Mesothelial cell of epicardium (in vitro differentiated cells): ENCODE data around the gene PCSK9. TPM values are rescaled to one million over a fixed set of nuclear protein-coding genes. Genes with fewer than 3 reads are reported as not detected.
A peak's percentile ranks its signal among the peaks of the same experiment; 100 is the strongest.

Experiments
- DNase-seq, 2 experiments: peaks; one replicate each; pipeline ENCODE4 v3.0.0; 2021; ENCODE audit warnings: low spot score in 2 of 2; ENCODE audit not compliant: unreplicated experiment in 2 of 2
- H3K27ac Mint-ChIP-seq: 2 replicates; pipeline ENCODE4 v1.8.0; 2021; ENCODE audit warnings: mixed read lengths
- H3K27me3 Mint-ChIP-seq: 2 replicates; pipeline ENCODE4 v1.8.0; 2021; ENCODE audit warnings: low read depth, mixed read lengths
- H3K36me3 Mint-ChIP-seq: 2 replicates; pipeline ENCODE4 v1.8.0; 2021; ENCODE audit warnings: mixed read lengths
- H3K4me1 Mint-ChIP-seq: 2 replicates; pipeline ENCODE4 v1.8.0; 2021; ENCODE audit warnings: mixed read lengths
- H3K4me3 Mint-ChIP-seq: 2 replicates; pipeline ENCODE4 v1.8.0; 2021; ENCODE audit warnings: mild to moderate bottlenecking, moderate library complexity, mixed read lengths
- H3K9me3 Mint-ChIP-seq: 2 replicates; pipeline ENCODE4 v1.8.0; 2021; ENCODE audit warnings: mixed read lengths
- total RNA-seq: library from RNA; stranded (reverse); gene quantifications from 3 replicates; pipeline ENCODE4 v1.2.1, GENCODE V29; 2021
- TF ChIP-seq, protein P1 (sequence below): fragments of 200-600 bp; sonication (generic); IDR thresholded peaks from one replicate; pipeline ENCODE4 v1.5.0; 2021; ENCODE audit warnings: antibody characterized with exemption; ENCODE audit not compliant: unreplicated experiment

Gene PCSK9
- total RNA-seq, 1 donor from 2014 or later, result 1.6 TPM

DNA sequence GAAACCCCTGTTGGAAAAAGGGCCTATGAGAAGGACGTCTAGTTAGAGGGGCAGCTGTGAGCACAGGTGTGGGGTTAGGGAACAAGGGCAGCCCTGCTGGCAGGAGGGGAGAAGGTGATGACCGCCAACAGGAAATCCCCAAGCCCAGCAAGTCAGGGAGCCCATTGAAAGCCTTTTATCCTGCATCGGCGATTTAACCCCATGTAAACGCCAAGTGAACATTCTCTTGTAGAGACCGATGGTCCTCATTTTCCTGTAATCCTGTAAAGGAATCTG is 41.7 kb upstream of the PCSK9 start:
- Mint-ChIP-seq H3K36me3 (no peaks in the 10 kb centered on the region), H3K4me3 (peak overlapping the region; percentile 33), H3K27ac (no peak overlapping the region), H3K27me3 (peaks cover 39% of the 10 kb centered on the region), H3K4me1 (peaks cover 18% of the 10 kb centered on the region), H3K9me3 (no peaks in the 10 kb centered on the region)
- no peak for DNase-seq
- TF ChIP-seq, protein P1, sequence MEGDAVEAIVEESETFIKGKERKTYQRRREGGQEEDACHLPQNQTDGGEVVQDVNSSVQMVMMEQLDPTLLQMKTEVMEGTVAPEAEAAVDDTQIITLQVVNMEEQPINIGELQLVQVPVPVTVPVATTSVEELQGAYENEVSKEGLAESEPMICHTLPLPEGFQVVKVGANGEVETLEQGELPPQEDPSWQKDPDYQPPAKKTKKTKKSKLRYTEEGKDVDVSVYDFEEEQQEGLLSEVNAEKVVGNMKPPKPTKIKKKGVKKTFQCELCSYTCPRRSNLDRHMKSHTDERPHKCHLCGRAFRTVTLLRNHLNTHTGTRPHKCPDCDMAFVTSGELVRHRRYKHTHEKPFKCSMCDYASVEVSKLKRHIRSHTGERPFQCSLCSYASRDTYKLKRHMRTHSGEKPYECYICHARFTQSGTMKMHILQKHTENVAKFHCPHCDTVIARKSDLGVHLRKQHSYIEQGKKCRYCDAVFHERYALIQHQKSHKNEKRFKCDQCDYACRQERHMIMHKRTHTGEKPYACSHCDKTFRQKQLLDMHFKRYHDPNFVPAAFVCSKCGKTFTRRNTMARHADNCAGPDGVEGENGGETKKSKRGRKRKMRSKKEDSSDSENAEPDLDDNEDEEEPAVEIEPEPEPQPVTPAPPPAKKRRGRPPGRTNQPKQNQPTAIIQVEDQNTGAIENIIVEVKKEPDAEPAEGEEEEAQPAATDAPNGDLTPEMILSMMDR, result no peak

DNA sequence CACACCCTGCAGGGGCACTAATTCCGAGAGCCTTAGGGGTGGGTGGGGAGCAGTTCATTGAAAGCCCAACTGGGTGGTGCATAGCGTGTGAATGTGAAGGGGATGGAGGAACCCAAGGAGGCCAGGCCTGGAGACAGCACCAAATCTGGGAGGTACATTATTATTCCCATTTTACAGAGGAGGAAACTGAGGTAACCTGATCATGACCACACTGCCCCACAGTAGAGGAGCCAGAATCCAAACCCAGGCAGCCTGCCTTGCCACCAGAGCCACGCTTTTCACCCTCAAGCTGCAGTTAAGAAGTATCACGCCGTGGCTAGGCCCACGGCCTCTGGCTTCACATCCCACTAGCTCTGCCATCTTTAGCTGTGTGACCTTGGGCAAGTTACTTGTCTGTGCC is 41.2 kb upstream of the PCSK9 start:
- H3K27ac Mint-ChIP-seq, result no peak overlapping the region
- H3K9me3 Mint-ChIP-seq, result no peaks in the 10 kb centered on the region
- H3K4me1 Mint-ChIP-seq, result peaks cover 18% of the 10 kb centered on the region
- H3K27me3 Mint-ChIP-seq, result peaks cover 39% of the 10 kb centered on the region
- no peak overlapping the region for H3K4me3 Mint-ChIP-seq
- no peaks in the 10 kb centered on the region for H3K36me3 Mint-ChIP-seq
- TF ChIP-seq, protein P1, result no peak
- no peak for DNase-seq

DNA sequence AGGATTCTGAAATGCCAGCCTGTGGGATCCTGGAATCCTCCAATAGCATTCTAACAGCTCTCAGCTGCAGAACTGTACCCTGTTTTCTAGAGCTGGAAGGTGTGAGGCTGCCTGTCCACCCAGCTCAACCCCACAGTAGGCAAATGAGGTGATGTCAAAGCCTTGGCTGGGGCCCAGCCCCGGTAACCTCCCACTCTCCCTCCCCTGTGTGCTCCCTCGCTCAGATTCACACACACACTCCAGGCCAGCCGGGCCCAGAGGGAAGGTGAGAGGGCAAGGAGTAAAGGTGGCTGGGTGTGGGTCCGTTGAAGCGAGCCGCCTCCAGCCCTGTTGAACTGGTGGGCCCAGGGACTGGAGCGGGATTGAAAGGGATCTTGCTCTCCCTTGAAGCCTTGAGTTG is 40.7 kb upstream of the PCSK9 start, which contains the start of gene BSND:
Gene BSND (plus strand): TSS at position 257 of the 400 bp plus-strand sequence. CDS start 254 bp downstream, outside the sequence.
- no peak within 1 kb of the TSS for H3K27ac Mint-ChIP-seq
- no peak for DNase-seq
- TF ChIP-seq, protein P1, result no peak
- H3K36me3 Mint-ChIP-seq, result no peaks in the 10 kb centered on the region
- no peak within 1 kb of the TSS for H3K4me3 Mint-ChIP-seq
- peaks cover 39% of the 10 kb centered on the region for H3K27me3 Mint-ChIP-seq
- peaks cover 18% of the 10 kb centered on the region for H3K4me1 Mint-ChIP-seq
- H3K9me3 Mint-ChIP-seq, result no peaks in the 10 kb centered on the region

DNA sequence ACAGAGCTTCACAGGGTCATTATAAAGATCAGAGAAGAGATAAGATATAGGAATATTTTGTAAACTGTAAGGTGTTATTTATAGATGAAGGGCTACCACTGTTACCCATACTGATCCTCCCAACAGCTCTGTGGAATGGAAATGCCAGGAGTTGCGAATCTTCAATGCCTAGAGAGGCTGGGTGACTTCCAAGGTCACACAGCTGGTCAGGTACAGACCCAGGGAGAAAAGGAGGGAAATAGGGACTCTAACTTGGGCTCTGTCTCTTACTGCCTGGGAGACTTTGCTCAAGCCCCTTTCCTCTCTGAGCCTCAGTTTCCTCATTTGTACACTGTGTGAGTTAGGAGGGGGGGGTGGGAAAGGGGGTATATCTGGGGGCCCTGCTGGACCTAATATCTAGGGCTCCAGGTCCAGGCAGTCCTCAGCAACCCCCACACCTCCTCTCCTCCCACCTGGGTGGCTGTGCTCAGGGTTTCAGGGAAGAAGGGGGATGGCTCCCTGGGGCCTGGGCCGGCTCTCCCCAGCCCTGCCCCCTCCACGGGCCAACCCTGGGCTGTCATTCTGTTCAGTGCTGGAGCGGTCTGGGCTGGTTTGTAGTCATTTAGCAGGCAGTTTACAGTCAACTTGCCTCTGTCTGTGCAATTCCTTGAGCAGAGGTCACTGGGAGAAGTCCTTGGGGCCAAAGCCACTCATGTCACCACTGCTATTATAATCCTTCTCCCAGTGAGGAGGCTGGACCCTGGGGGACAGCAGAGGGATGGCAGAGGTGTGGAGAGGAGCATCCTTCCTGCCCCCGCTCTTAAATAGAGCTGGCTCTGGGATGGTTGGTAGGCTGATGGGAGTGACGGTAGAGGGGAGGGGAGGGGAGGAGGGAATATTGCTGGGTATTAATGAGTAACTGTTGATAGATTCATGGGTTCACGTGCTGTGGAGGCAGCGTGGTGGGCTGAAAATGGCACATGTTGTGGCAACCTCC is 39.0 kb upstream of the PCSK9 start:
- no peaks in the 10 kb centered on the region for H3K36me3 Mint-ChIP-seq
- H3K9me3 Mint-ChIP-seq, result no peaks in the 10 kb centered on the region
- H3K27ac Mint-ChIP-seq, result no peak overlapping the region
- H3K4me3 Mint-ChIP-seq, result no peak overlapping the region
- DNase-seq, result no peak
- TF ChIP-seq, protein P1, result no peak
- peaks cover 29% of the 10 kb centered on the region for H3K27me3 Mint-ChIP-seq
- peaks cover 11% of the 10 kb centered on the region for H3K4me1 Mint-ChIP-seq

DNA sequence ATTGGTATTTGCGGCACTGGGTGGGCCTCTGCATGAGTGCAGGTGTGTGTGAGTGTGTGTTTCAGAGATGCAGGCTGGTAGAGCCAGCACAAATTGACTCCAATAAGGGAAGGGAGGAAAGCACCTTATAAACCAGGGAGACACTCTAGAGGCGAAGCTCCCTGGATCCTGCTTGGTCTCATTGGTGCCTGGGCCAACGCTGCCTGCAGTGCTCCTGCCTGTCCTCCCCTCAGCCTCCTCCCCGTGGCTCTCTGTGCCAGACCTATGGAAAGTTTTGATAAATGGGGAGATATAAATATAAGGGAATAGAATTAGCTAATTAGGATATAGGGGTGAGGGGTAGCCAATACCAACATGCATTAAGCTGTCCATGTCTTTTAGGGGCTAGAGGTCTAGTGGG is 38.0 kb upstream of the PCSK9 start:
- Mint-ChIP-seq H3K9me3 (no peaks in the 10 kb centered on the region), H3K27me3 (peaks cover 20% of the 10 kb centered on the region), H3K27ac (no peak overlapping the region), H3K4me1 (peaks cover 10% of the 10 kb centered on the region), H3K4me3 (no peak overlapping the region), H3K36me3 (no peaks in the 10 kb centered on the region)
- TF ChIP-seq, protein P1, result no peak
- no peak for DNase-seq
